ENCODE measurements around the gene CST3. TPM values are rescaled to one million over a fixed set of nuclear protein-coding genes. Genes with fewer than 3 reads are reported as not detected.

Gene CST3
- total and polyA plus RNA-seq, 12 donors: 92.4 to 1,851 (median 1,124) TPM

DNA sequence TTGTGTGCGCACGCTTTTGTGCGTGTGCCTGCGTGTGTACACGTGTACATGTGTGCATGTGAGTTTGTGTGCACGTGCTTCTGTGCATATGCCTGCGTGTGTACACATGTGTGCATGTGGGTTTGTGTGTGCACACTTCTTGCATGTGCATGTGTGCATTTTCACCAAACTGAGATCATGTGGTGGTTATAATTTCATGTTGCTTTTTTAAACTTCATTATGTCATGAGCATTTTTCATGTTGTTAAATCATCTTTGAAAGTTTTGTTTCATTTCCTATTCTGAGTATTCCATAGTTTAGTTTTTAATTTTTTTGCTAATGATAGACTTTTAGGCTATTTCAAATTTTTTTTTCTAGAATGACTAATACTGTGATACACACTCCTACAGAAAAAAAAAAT, 6.4 kb upstream of the CST3 start:
- H3K27me3 ChIP-seq: no peaks in the 10 kb centered on the region
- no peak for DNase-seq
- no peaks in the 10 kb centered on the region for H3K36me3 ChIP-seq (replicated peaks in 1 of 2)
- 92 to 95% (median 93%) methylated on average over 7 of the region's 7 CpGs for WGBS, 4 donors
- no peak overlapping the region for H3K4me3 ChIP-seq
- no peak overlapping the region for H3K27ac ChIP-seq
- H3K9me3 ChIP-seq (replicated peaks in 1 of 3): no peaks in the 10 kb centered on the region
- peaks cover 20 to 21% of the 10 kb centered on the region in 2 donors for H3K4me1 ChIP-seq (replicated peaks in 1 of 2)
- TF ChIP-seq POLR2A (IDR thresholded peaks at IDR 0.05): no peak
- intact Hi-C loops (cut with DNase I): no loop called here

DNA sequence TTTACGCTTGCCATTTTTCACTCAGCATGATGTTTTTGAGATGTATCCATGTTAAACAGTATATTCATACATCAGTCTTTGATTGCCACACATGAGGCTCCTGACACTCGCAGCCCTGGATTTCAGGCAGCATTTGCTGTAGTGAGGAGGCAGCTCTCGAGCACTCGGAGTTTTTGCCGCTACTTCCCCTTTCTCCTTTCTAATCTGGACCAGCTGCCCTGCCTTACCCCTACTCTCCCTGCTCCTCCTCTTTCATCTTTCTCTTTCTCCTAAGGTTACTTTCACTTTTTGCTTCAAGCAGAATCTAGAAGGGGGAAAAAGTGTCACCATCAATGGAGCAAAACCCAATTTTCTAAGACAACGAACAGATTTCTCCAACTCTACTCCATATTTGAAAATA, 5.9 kb upstream of the CST3 start:
- TF ChIP-seq, protein P1, sequence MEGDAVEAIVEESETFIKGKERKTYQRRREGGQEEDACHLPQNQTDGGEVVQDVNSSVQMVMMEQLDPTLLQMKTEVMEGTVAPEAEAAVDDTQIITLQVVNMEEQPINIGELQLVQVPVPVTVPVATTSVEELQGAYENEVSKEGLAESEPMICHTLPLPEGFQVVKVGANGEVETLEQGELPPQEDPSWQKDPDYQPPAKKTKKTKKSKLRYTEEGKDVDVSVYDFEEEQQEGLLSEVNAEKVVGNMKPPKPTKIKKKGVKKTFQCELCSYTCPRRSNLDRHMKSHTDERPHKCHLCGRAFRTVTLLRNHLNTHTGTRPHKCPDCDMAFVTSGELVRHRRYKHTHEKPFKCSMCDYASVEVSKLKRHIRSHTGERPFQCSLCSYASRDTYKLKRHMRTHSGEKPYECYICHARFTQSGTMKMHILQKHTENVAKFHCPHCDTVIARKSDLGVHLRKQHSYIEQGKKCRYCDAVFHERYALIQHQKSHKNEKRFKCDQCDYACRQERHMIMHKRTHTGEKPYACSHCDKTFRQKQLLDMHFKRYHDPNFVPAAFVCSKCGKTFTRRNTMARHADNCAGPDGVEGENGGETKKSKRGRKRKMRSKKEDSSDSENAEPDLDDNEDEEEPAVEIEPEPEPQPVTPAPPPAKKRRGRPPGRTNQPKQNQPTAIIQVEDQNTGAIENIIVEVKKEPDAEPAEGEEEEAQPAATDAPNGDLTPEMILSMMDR (IDR thresholded peaks at IDR 0.05): no peak
- TF ChIP-seq POLR2A (IDR thresholded peaks at IDR 0.05): no peak
- no peaks in the 10 kb centered on the region for H3K9me3 ChIP-seq (replicated peaks in 1 of 3)
- intact Hi-C loops (cut with DNase I): no loop called here
- H3K27ac ChIP-seq: no peak overlapping the region
- peaks cover 20 to 21% of the 10 kb centered on the region in 2 donors for H3K4me1 ChIP-seq (replicated peaks in 1 of 2)
- H3K36me3 ChIP-seq (replicated peaks in 1 of 2): no peaks in the 10 kb centered on the region
- DNase-seq: no peak
- H3K27me3 ChIP-seq: no peaks in the 10 kb centered on the region
- 71 to 83% (median 81%) methylated on average over 6 of the region's 6 CpGs for WGBS, 4 donors
- no peak overlapping the region for H3K4me3 ChIP-seq

DNA sequence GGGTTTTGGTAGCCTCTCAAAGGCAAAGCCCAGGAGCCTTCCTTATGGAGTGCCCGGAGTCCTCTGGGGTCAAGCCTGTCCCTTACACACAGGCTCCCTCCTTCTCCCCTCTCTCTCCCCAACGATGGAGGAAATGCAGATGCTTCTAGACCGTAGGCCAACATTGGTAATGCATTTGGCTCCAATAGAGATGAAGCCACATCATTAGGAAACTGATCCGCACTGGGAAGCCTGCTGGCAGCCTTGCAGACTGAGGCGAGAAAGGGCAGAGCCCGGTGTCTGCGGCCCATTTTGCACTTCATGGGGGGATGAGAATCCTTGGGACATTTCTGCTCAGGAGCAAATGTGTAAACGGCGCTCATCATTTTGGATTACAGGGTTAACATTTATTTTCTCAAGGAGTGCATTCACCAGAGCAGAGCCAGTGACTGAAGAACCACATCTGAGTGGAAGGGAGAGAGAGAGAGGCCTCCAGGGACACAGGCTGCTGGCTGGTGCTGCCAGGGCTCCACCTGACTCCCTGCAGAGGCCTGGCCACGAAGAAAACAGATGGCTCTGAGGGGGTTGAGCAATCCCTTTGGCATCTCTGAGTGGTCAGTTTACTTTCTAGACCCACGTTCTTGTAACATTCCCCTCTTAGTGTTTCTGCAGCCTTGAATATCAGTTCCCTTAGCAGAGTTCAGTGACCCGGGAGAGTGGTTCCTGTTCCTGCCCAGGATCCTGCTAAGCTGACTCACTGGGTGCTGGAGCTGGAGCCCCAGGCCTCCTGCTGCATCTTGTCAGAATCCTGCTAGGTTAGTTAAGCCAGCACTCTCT, 4.4 kb upstream of the CST3 start:
- H3K36me3 ChIP-seq (replicated peaks in 1 of 2): no peaks in the 10 kb centered on the region
- H3K4me3 ChIP-seq: no peak overlapping the region
- intact Hi-C loops (cut with DNase I): no loop called here
- peaks cover 20 to 21% of the 10 kb centered on the region in 2 donors for H3K4me1 ChIP-seq (replicated peaks in 1 of 2)
- H3K27me3 ChIP-seq: no peaks in the 10 kb centered on the region
- 63 to 70% (median 66%) methylated on average over 12 of the region's 12 CpGs for WGBS, 4 donors
- peak overlapping the region in 3 of 5 donors; percentile 38 to 67 (median 59) for H3K27ac ChIP-seq
- H3K9me3 ChIP-seq (replicated peaks in 1 of 3): no peaks in the 10 kb centered on the region
- TF ChIP-seq, protein P1 (IDR thresholded peaks at IDR 0.05): no peak
- TF ChIP-seq POLR2A (IDR thresholded peaks at IDR 0.05): no peak
- DNase-seq: peak in 5 of 7 donors; percentile 72 to 81 (median 78)

DNA sequence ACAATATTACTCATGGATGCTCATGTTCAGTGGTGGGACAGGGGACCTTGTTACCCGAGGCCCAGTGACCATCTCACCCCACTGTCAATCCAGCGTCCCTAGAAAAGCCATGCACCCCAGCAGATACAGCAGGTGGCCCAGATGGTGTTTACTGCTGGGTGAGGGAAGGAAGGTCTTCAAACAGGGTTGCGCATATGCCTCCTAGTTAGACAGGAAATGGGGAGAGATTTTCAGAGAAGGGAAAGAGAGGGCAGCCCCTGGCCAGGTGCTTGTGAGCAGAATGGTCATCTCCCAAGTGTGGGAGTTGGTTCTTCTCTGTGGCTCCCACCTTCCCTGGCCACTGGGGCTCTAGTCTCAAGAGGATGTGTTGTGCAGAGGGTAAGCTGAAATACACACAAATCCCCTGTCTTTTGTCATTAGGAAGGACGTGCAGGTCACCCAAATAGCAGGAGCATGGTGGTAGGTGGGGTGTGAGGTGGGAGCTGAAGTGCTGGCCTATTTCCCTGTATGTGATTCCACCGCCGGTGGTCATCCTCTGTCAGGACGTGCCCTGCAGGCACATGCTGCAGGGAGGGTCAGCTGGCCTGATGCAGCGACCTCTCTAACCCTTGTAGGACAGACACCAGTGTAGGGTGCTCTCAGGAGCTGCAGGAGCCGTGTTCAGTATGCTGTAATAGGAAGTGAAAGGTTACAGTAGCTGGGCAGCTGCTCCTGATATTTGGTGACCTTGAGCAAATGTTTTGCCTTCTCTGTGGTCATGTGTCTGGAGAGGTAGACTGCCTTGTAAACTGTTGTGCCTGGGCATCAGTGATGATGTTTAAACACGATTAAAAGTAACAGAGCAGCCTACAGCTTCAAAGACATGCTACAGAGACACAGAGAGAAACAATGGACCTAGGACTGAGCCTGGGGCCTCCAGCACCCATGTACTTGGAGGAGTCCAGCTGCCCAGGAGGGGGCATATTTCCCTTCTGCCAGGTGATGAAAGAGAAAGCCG, 3.2 kb upstream of the CST3 start:
- no peaks in the 10 kb centered on the region for H3K27me3 ChIP-seq
- intact Hi-C loops (cut with DNase I): no loop called here
- WGBS, 4 donors: 65 to 83% (median 71%) methylated on average over 10 to 11 of the region's 11 CpGs
- no peaks in the 10 kb centered on the region for H3K36me3 ChIP-seq (replicated peaks in 1 of 2)
- H3K27ac ChIP-seq: peak overlapping the region in 1 of 5 donors; percentile 67
- no peaks in the 10 kb centered on the region for H3K9me3 ChIP-seq (replicated peaks in 1 of 3)
- H3K4me3 ChIP-seq: no peak overlapping the region
- H3K4me1 ChIP-seq (replicated peaks in 1 of 2): peaks cover 31 to 32% of the 10 kb centered on the region in 2 donors
- DNase-seq: peak in 1 of 7 donors; percentile 18
- TF ChIP-seq, protein P1 (IDR thresholded peaks at IDR 0.05): no peak
- TF ChIP-seq POLR2A (IDR thresholded peaks at IDR 0.05): no peak

All from adrenal gland (tissue), 12 donors.